ENCODE data around the gene KRR1. TPM values are rescaled to one million over a fixed set of nuclear protein-coding genes. Genes with fewer than 3 reads are reported as not detected.

The KRR1 gene
- polyA plus RNA-seq, 3 donors = 8.0 to 14.4 (median 9.0) TPM

DNA sequence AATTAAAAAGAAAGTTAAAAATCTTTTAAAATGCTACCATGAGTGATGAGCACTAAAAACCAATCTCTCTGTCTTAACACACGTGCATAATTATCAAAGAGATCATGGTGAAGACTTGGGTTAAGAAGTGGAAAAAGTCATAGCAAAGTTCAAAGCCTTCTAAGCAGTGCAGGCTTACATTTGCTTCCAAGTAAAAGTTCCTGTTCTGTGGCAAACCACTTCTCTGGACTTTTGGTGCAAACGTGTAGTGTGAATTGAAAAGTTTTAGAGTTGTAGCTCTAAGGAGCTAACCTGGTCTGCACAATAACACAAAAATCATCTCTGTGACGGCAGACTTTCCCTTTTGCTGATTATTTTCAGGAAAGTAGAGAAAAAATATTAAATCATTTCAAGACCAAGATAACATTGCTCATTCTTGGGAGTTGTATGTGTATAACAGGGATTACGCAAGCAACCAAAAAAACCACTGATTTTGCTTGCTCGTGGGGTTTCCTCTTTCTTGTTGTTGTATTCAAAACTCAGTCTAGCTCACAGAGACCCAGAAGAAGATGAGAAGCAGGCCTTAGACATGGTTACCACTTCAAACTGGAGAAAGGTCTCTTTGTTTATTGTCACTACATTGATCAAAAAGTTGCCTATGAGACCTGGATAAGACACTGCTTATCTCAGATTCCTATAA is 33.2 kb downstream of the KRR1 start:
- Mint-ChIP-seq H3K27me3 (ENCODE audit: low read depth in 3 of 3) (peaks cover 0 to 3% (median 0%) of the 10 kb centered on the region in 3 donors), H3K9me3 (peaks cover 0 to 4% (median 2%) of the 10 kb centered on the region in 7 donors), H3K27ac (peak overlapping the region; percentile 93 to 100 (median 99)), H3K36me3 (peaks cover 10 to 11% of the 10 kb centered on the region in 2 donors), H3K4me3 (peak overlapping the region in 1 of 2 donors; percentile 67), H3K4me1 (peaks cover 77% of the 10 kb centered on the region)
- no CpG with 5 or more reads among the region's 5 CpGs for WGBS (ENCODE audit: insufficient coverage)
- H3K9me3 ChIP-seq (replicated peaks in 1 of 2; ENCODE audit: control insufficient read depth in 1 of 2, insufficient read depth in 1 of 2, low read length in 2 of 2) = no peaks in the 10 kb centered on the region
- H3K4me2 ChIP-seq (replicated peaks; ENCODE audit: extremely low read depth, low read length, poor library complexity, severe bottlenecking) = peak overlapping the region; percentile 96
- H2AFZ ChIP-seq (ENCODE audit: insufficient read depth, low read depth, low read length, poor library complexity, severe bottlenecking) = no peak overlapping the region
- peak overlapping the region; percentile 4 to 97 (median 34) for H3K4me3 ChIP-seq (replicated peaks in 1 of 3; ENCODE audit: low read depth in 2 of 3, low read length in 3 of 3)
- peak; percentile 85 to 95 (median 91) for DNase-seq
- intact Hi-C loops (cut with micrococcal nuclease) = no loop called here
- peaks cover 60 to 78% of the 10 kb centered on the region in 2 donors for H3K4me1 ChIP-seq (ENCODE audit: control insufficient read depth in 1 of 2, insufficient read depth in 2 of 2, low read length in 2 of 2)
- no peaks in the 10 kb centered on the region for H3K27me3 ChIP-seq (ENCODE audit: control insufficient read depth in 2 of 2, insufficient read depth in 2 of 2, low read length in 2 of 2)
- H3K36me3 ChIP-seq (replicated peaks in 1 of 2; ENCODE audit: control insufficient read depth in 1 of 2, insufficient read depth in 2 of 2, low read length in 2 of 2) = peaks cover 0 to under 1% of the 10 kb centered on the region in 2 donors
- peak overlapping the region; percentile 33 for H3K9ac ChIP-seq (ENCODE audit: insufficient read depth, low read length, poor library complexity, severe bottlenecking)
- H3K27ac ChIP-seq (ENCODE audit: low read depth in 1 of 2, low read length in 2 of 2) = peak overlapping the region; percentile 84 to 95
- peaks cover 14% of the 10 kb centered on the region for H4K20me1 ChIP-seq (ENCODE audit: insufficient read depth, low read length)
- H3K79me2 ChIP-seq (ENCODE audit: insufficient read depth, low read length) = peaks cover 36% of the 10 kb centered on the region
- TF ChIP-seq, protein P1, sequence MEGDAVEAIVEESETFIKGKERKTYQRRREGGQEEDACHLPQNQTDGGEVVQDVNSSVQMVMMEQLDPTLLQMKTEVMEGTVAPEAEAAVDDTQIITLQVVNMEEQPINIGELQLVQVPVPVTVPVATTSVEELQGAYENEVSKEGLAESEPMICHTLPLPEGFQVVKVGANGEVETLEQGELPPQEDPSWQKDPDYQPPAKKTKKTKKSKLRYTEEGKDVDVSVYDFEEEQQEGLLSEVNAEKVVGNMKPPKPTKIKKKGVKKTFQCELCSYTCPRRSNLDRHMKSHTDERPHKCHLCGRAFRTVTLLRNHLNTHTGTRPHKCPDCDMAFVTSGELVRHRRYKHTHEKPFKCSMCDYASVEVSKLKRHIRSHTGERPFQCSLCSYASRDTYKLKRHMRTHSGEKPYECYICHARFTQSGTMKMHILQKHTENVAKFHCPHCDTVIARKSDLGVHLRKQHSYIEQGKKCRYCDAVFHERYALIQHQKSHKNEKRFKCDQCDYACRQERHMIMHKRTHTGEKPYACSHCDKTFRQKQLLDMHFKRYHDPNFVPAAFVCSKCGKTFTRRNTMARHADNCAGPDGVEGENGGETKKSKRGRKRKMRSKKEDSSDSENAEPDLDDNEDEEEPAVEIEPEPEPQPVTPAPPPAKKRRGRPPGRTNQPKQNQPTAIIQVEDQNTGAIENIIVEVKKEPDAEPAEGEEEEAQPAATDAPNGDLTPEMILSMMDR (IDR thresholded peaks at IDR 0.05) = no peak

DNA sequence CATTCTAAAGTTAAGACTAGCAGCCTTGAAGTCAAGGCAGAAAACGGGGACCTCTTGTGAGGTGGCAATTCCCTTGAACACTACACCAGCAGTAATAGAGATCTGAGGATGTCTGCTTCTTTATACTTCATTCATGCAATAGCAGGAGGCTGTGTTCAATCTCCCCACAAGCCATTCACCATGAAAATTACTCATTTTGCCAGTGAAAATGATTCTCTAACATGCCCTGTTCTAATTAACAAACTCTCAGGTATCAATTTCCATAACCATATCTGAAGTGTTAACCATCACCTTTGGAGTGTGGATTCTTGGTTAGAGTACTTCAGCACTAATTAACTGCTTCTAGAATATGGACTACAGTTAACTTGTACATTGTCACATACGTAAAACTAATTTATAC is 34.3 kb downstream of the KRR1 start:
- no peaks in the 10 kb centered on the region for H3K36me3 ChIP-seq (replicated peaks in 1 of 2; ENCODE audit: control insufficient read depth in 1 of 2, insufficient read depth in 2 of 2, low read length in 2 of 2)
- intact Hi-C loops (cut with micrococcal nuclease) = no loop called here
- 80% methylated on average over 1 of the region's 2 CpGs for WGBS (ENCODE audit: insufficient coverage)

More for the DNA sequence above, 34.3 kb downstream of the KRR1 start:
- H3K27me3 ChIP-seq (ENCODE audit: control insufficient read depth in 2 of 2, insufficient read depth in 2 of 2, low read length in 2 of 2) = no peaks in the 10 kb centered on the region
- Mint-ChIP-seq H3K27me3 (ENCODE audit: low read depth in 3 of 3) (peaks cover 0 to 3% (median 0%) of the 10 kb centered on the region in 3 donors), H3K27ac (peak overlapping the region in 6 of 7 donors; percentile 40 to 77 (median 62)), H3K4me3 (no peak overlapping the region), H3K4me1 (peaks cover 73% of the 10 kb centered on the region), H3K9me3 (peaks cover 0 to 4% (median 2%) of the 10 kb centered on the region in 7 donors), H3K36me3 (peaks cover 0 to 4% of the 10 kb centered on the region in 2 donors)
- H3K27ac ChIP-seq (ENCODE audit: low read depth in 1 of 2, low read length in 2 of 2) = peak overlapping the region in 1 of 2 donors; percentile 95
- H3K9me3 ChIP-seq (replicated peaks in 1 of 2; ENCODE audit: control insufficient read depth in 1 of 2, insufficient read depth in 1 of 2, low read length in 2 of 2) = no peaks in the 10 kb centered on the region
- peak overlapping the region; percentile 96 for H3K4me2 ChIP-seq (replicated peaks; ENCODE audit: extremely low read depth, low read length, poor library complexity, severe bottlenecking)
- H2AFZ ChIP-seq (ENCODE audit: insufficient read depth, low read depth, low read length, poor library complexity, severe bottlenecking) = no peak overlapping the region
- no peak overlapping the region for H3K4me3 ChIP-seq (replicated peaks in 1 of 3; ENCODE audit: low read depth in 2 of 3, low read length in 3 of 3)
- no peak overlapping the region for H3K9ac ChIP-seq (ENCODE audit: insufficient read depth, low read length, poor library complexity, severe bottlenecking)
- no peak for DNase-seq
- TF ChIP-seq, protein P1 (IDR thresholded peaks at IDR 0.05) = no peak
- peaks cover 3% of the 10 kb centered on the region for H4K20me1 ChIP-seq (ENCODE audit: insufficient read depth, low read length)
- H3K79me2 ChIP-seq (ENCODE audit: insufficient read depth, low read length) = peaks cover 25% of the 10 kb centered on the region
- H3K4me1 ChIP-seq (ENCODE audit: control insufficient read depth in 1 of 2, insufficient read depth in 2 of 2, low read length in 2 of 2) = peaks cover 62 to 79% of the 10 kb centered on the region in 2 donors

All from CD14-positive monocyte (primary cell).